ENCODE measurements around the gene MEAF6. TPM values are rescaled to one million over a fixed set of nuclear protein-coding genes. Genes with fewer than 3 reads are reported as not detected.
"Not testable (repeated sequence)": the region's sequence is repeated elsewhere in the genome, so short reads cannot be mapped to it uniquely, and the experiment has no call there.

Gene MEAF6
- total RNA-seq, 1 donor from 2014 or later = 102 TPM

DNA sequence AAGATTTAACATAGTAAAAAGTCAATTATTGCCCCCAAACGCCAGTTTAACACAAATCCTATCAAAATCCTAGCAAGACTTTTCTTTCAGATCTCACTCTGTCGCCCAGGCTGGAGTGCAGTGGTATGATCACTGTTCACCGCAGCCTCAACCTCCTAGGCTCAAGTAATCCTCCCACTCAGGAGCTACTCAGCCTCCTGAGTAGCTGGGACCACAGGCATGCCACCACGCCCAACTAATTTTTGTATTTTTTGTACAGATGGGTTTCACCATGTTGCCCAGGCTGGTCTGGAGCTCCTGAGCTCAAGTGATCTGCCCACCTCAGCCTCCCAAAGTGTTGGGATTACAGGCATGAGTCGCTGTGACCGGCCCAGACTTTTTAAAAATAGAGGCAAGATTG, 34.8 kb upstream of the MEAF6 start:
- DNase-seq (ENCODE audit: low spot score) = no peak
- Mint-ChIP-seq H3K27ac (peak overlapping the region; percentile 57), H3K4me1 (ENCODE audit: low read depth) (peaks cover 46% of the 10 kb centered on the region)

DNA sequence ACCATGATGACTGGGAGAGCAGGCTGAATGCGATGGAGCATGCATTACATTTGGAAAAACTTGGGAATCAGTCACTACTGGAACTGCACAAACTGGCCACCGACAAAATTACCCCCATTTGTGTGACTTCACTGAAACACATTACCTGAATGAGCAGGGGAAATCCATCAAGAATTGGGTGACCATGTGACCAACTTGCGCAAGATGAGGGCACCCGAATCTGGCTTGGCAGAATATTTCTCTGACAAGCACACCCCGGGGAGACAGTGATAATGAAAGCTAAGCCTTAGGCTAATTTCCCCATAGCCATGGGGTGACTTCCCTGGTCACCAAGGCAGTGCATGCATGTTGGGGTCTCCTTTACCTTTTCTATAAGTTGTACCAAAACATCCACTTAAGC, 30.5 kb upstream of the MEAF6 start:
- Mint-ChIP-seq H3K4me3 (no peak overlapping the region), H3K36me3 (ENCODE audit: low read depth) (peaks cover 38% of the 10 kb centered on the region), H3K27me3 (ENCODE audit: insufficient read depth) (no peaks in the 10 kb centered on the region), H3K27ac (no peak overlapping the region), H3K4me1 (ENCODE audit: low read depth) (peaks cover 14% of the 10 kb centered on the region), H3K9me3 (no peaks in the 10 kb centered on the region)
- intact Hi-C loops (cut with micrococcal nuclease) = no loop called here
- DNase-seq (ENCODE audit: low spot score) = no peak

More for the DNA sequence above, 34.8 kb upstream of the MEAF6 start:
- H3K27me3 Mint-ChIP-seq (ENCODE audit: insufficient read depth) = no peaks in the 10 kb centered on the region
- peaks cover 2% of the 10 kb centered on the region for H3K9me3 Mint-ChIP-seq
- peak overlapping the region; percentile 68 for H3K4me3 Mint-ChIP-seq
- peaks cover 52% of the 10 kb centered on the region for H3K36me3 Mint-ChIP-seq (ENCODE audit: low read depth)
- intact Hi-C loops (cut with micrococcal nuclease) = no loop called here

DNA sequence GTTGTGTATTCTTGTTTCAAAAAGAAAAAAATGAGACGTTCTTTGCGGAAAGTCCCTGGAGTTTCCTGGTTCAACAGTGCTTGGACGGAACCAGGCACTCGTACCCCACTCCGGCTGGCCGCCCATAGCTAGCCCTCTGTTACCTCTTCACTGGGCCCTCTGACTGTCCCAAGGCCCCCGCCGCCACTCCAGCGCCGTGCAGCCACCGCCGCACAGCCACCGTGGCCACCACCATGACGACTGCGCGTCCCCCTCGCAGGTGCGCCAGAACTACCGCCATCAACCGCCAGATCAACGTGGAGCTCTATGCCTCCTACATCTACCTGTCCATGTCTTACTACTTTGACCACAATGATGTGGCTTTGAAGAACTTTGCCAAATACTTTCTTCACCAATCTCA, 30.0 kb upstream of the MEAF6 start:
- intact Hi-C loops (cut with micrococcal nuclease) = no loop called here
- Mint-ChIP-seq H3K27ac (no peak overlapping the region), H3K9me3 (no peaks in the 10 kb centered on the region), H3K4me3 (no peak overlapping the region), H3K27me3 (ENCODE audit: insufficient read depth) (no peaks in the 10 kb centered on the region), H3K36me3 (ENCODE audit: low read depth) (peaks cover 34% of the 10 kb centered on the region), H3K4me1 (ENCODE audit: low read depth) (peaks cover 9% of the 10 kb centered on the region)
- DNase-seq (ENCODE audit: low spot score) = no peak

DNA sequence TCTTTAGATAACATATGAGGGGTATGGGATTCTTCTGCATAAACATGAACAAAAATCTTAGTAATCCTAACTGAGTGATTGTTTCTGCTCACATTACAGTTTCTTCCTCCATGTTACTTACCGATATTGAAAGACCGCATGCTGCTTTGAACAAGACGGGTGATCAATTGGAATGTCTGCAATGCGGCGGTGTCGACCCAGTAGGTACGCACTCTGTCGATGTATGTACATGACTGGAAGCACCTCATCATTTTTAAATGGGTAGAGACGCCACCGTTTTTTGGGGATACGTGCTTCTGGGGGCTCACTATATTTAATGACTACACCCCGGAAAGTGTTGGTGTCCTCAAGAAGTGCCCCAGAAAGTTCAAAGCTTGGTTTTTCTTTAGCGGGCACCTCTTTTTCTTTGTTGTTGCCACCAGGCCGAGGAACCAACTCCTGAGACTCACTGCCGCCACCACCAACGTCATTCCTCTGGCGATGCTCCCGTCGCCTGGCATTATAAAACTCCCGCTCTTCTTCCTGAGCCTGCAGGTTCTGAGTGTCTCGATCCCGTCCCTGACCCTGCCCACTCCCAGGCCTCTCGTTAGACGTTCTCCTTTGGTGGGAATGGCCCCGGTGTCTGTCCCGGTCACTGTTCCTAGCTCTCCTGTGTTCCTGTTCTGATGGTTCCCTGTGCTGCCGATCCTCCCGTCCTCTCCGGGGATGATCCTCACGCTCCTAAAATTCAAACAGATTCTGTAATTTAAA, 25.6 kb upstream of the MEAF6 start:
- DNase-seq (ENCODE audit: low spot score) = no peak
- H3K4me3 Mint-ChIP-seq = no peak overlapping the region
- H3K27me3 Mint-ChIP-seq (ENCODE audit: insufficient read depth) = no peaks in the 10 kb centered on the region
- intact Hi-C loops (cut with micrococcal nuclease) = no loop called here
- H3K9me3 Mint-ChIP-seq = no peaks in the 10 kb centered on the region
- H3K36me3 Mint-ChIP-seq (ENCODE audit: low read depth) = peaks cover 44% of the 10 kb centered on the region
- H3K4me1 Mint-ChIP-seq (ENCODE audit: low read depth) = peaks cover 8% of the 10 kb centered on the region
- no peak overlapping the region for H3K27ac Mint-ChIP-seq

DNA sequence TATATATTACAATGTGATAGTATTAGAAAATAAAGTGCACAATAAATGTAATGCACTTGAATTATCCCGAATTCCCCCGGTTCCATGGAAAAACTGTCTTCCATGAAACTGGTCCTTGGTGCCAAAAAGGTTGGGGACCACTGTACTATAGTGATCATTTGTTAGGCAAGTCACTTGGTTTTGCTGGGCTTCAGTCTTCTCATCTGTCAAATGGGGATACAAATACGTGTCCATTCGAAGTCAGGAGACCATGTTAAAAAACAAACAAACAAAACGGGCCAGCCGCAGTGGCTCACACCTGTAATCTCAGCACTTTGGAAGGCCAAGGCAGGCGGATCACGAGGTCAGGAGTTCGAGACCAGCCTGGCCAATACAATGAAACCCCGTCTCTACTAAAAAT, 24.6 kb upstream of the MEAF6 start:
- H3K27me3 Mint-ChIP-seq (ENCODE audit: insufficient read depth); H3K9me3 Mint-ChIP-seq; H3K4me3 Mint-ChIP-seq; H3K27ac Mint-ChIP-seq; intact Hi-C loops (cut with micrococcal nuclease); DNase-seq (ENCODE audit: low spot score): not testable (repeated sequence)
- Mint-ChIP-seq H3K36me3 (ENCODE audit: low read depth) (peaks cover 37% of the 10 kb centered on the region), H3K4me1 (ENCODE audit: low read depth) (peaks cover 14% of the 10 kb centered on the region)

DNA sequence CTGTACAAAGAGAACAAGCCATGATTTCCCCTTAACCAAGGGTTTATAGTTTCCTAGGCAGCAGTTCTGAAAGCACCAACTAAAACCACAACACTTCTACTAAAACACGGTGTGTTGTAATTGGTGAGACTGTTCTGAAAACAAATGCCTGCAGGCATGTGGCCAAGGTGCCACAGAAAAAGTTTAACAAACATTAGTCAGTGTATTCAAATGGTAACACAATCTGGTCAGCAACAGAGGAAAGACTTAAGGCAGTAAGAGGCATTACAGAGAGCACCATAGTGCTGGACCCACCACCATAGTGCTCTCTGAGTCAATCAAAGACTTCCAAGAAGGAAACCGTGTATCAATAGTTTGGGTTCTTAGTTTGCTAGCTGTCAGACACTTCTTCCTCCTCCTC, 22.8 kb upstream of the MEAF6 start:
- Mint-ChIP-seq H3K27me3 (ENCODE audit: insufficient read depth) (no peaks in the 10 kb centered on the region), H3K27ac (peak overlapping the region; percentile 7), H3K4me1 (ENCODE audit: low read depth) (peaks cover 14% of the 10 kb centered on the region), H3K9me3 (no peaks in the 10 kb centered on the region), H3K36me3 (ENCODE audit: low read depth) (peaks cover 37% of the 10 kb centered on the region), H3K4me3 (no peak overlapping the region)
- intact Hi-C loops (cut with micrococcal nuclease) = no loop called here
- no peak for DNase-seq (ENCODE audit: low spot score)

DNA sequence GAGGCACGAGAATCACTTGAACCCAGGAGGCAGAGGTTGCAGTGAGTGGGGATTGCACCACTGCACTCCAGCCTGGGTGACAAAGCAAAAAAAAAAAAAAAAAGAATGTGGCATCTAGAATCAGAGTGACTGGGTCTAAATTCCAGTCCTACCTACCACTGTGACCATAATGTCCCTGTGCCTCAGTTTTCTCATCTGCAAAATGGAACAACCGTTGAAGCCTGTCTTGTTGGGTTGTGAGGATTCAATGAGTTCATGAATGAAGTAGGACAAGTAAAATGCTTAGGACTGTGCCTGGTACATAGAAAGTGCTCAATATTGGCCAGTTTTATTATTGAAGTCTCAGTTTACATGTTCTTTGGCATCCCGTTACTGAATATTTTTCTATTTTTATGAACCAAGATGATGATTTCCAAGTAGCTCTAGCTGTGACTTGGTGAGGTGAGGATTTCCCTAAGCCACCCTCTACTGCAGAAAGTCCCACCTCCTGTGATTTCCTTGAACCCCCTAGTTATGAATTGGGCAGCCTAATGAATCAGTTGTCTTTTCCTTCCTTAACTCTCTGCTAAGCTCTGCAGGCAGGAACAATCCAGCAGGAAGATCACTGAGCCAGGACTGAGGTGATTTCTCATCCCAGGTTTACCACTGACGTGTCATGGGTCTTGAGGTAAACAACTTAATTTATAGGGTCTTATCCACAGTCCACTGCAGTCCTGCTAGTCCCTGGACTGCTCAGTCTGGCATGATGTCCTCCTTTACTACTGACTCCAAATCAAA, 18.9 kb upstream of the MEAF6 start:
- Mint-ChIP-seq H3K27ac (no peak overlapping the region), H3K36me3 (ENCODE audit: low read depth) (peaks cover 22% of the 10 kb centered on the region), H3K27me3 (ENCODE audit: insufficient read depth) (peaks cover 1% of the 10 kb centered on the region), H3K4me1 (ENCODE audit: low read depth) (peaks cover 14% of the 10 kb centered on the region), H3K9me3 (no peaks in the 10 kb centered on the region), H3K4me3 (no peak overlapping the region)
- intact Hi-C loops (cut with micrococcal nuclease) = no loop called here
- DNase-seq (ENCODE audit: low spot score) = no peak

DNA sequence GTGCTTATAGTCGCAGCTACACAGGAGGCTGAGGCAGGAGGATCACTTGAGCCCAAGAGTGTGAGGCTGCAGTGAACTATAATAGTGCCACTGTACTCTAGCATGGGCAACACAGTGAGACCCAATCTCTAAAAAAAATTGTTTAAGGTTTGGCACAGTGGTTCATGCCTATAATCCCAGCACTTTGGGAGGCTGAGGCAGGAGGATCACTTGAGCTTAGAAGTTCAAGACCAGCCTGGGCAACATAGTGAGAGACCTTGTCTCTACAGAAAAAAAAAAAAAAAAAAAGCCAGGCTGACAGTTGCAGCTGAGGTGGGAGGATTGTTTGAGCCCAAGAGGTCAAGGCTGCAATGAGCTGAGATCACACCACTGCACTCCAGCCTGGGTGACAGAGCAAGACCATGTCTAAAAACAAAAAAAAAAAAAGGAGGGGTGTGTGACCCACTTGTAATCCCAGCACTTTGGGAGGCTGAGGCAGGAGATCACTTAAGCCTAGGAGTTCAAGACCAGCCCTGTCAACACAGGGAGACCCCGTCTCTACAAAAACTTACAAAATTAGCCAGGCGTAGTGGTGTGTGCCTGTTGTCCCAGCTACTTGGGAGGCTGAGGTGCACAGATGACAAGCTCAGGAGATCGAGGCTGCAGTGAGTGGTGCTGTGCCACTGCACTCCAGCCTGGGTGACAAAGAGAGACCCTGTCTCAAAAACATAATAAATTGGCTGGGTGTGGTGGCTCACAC, 18.0 kb upstream of the MEAF6 start:
- DNase-seq (ENCODE audit: low spot score); H3K27ac Mint-ChIP-seq; intact Hi-C loops (cut with micrococcal nuclease); H3K9me3 Mint-ChIP-seq; H3K4me3 Mint-ChIP-seq; H3K27me3 Mint-ChIP-seq (ENCODE audit: insufficient read depth): not testable (repeated sequence)
- Mint-ChIP-seq H3K36me3 (ENCODE audit: low read depth) (peaks cover 18% of the 10 kb centered on the region), H3K4me1 (ENCODE audit: low read depth) (peaks cover 11% of the 10 kb centered on the region)

DNA sequence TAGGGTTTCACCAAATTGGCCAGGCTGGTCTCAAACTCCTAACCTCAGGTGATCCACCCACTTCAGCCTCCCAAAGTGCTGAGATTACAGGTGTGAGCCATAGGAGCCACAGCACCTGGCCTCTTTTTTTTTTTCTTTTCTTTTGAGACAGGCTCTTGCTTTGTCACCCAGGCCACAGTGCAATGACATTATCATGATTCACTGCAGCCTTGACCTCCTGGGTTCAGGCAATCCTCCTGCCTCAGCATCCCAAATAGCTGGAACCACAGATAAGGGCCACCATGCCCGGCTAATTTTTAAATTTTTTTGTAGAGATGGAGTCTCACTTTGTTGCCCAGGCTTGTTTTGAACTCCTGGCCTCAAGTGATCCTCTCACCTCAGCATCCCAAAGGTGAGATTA, 15.3 kb upstream of the MEAF6 start:
- H3K4me3 Mint-ChIP-seq; intact Hi-C loops (cut with micrococcal nuclease); H3K27me3 Mint-ChIP-seq (ENCODE audit: insufficient read depth); H3K9me3 Mint-ChIP-seq; DNase-seq (ENCODE audit: low spot score); H3K27ac Mint-ChIP-seq; H3K4me1 Mint-ChIP-seq (ENCODE audit: low read depth); H3K36me3 Mint-ChIP-seq (ENCODE audit: low read depth): not testable (repeated sequence)

DNA sequence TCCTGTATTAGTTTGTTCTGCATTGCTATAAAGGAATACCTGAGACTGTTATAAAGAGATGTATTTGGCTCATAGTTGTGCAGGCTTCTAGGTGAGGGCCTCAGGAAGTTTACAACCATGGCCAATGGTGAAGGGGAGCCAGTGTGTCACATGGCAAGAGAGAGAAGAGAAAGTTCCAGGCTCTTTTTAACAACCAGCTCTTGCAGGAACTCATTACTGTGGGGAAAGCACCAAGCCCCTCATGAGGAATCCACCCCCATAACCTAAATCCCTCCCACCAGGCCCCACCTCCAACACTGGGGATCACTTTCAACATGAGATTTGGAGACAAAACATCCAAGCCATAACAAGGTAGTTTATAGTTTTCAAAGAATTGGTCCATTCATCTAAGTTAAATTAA, 5.0 kb upstream of the MEAF6 start:
- Mint-ChIP-seq H3K27me3 (ENCODE audit: insufficient read depth) (no peaks in the 10 kb centered on the region), H3K4me1 (ENCODE audit: low read depth) (peaks cover 25% of the 10 kb centered on the region), H3K4me3 (peak overlapping the region; percentile 81), H3K9me3 (no peaks in the 10 kb centered on the region), H3K27ac (peak overlapping the region; percentile 47), H3K36me3 (ENCODE audit: low read depth) (peaks cover 2% of the 10 kb centered on the region)
- intact Hi-C loops (cut with micrococcal nuclease) = loop anchor here (10.0 kb wide), 1 partner anchor 285 kb away; the partner anchor contains the start of genes C1orf122 and YRDC
- DNase-seq (ENCODE audit: low spot score) = no peak

DNA sequence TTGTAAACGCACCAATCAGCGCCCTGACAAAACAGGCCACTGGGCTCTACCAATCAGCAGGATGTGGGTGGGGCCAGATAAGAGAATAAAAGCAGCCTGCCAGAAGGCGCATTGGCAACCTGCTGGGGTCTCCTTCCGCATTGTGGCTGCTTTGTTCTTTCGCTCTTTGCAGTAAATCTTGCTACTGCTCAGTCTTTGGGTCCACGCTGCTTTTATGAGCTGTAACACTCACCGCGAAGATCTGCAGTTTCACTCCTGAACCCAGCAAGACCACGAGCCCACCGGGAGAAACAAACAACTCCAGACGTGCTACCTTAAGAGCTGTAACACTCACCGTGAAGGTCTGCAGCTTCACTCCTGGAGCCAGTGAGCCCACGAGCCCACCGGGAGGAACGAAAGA, 4.4 kb upstream of the MEAF6 start:
- not testable (repeated sequence) for H3K9me3 Mint-ChIP-seq; H3K27me3 Mint-ChIP-seq (ENCODE audit: insufficient read depth); H3K36me3 Mint-ChIP-seq (ENCODE audit: low read depth)
- peak overlapping the region; percentile 47 for H3K27ac Mint-ChIP-seq
- intact Hi-C loops (cut with micrococcal nuclease) = loop anchor here (10.0 kb wide), 1 partner anchor 286 kb away; the partner anchor contains the start of genes C1orf122 and YRDC
- H3K4me3 Mint-ChIP-seq = peak overlapping the region; percentile 81
- peak; percentile 1 for DNase-seq (ENCODE audit: low spot score)
- H3K4me1 Mint-ChIP-seq (ENCODE audit: low read depth) = peaks cover 27% of the 10 kb centered on the region

DNA sequence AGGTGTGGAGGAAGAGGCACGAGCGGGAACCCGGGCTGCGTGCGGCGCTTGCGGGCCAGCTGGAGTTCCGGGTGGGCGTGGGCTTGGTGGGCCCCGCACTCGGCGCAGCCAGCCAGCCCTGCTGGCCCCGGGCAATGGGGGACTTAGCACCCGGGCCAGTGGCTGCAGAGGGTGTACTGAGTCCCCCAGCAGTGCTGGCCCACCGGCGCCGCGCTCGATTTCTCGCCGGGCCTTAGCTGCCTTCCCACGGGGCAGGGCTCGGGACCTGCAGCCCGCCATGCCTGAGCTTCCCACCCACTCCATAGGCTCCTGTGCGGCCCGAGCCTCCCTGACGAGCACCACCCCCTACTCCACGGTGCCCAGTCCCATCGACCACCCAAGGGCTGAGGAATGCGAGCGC, 3.7 kb upstream of the MEAF6 start:
- H3K27ac Mint-ChIP-seq; H3K4me3 Mint-ChIP-seq; H3K27me3 Mint-ChIP-seq (ENCODE audit: insufficient read depth); H3K9me3 Mint-ChIP-seq; H3K36me3 Mint-ChIP-seq (ENCODE audit: low read depth); DNase-seq (ENCODE audit: low spot score): not testable (repeated sequence)
- intact Hi-C loops (cut with micrococcal nuclease) = loop anchor here (10.0 kb wide), 1 partner anchor 287 kb away; the partner anchor contains the start of genes C1orf122 and YRDC
- peaks cover 34% of the 10 kb centered on the region for H3K4me1 Mint-ChIP-seq (ENCODE audit: low read depth)

DNA sequence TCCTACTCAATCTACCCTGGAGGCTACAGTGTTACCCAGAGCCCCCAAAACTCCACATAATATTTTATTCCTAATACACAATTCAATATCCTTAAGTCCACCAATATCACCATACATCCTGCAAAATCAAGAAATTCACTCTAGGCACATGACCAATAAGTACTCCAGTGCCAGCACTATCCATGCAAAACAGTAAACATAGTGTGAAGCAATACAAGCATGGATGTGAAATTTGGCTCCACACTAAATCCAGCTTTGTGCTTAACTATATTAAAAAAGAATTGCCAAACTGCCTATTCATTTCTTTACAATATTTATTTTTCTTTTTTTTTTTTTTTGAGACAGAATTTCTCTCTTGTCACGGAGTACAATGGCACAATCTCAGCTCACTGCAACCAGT, 3.0 kb upstream of the MEAF6 start:
- H3K9me3 Mint-ChIP-seq = no peaks in the 10 kb centered on the region
- H3K36me3 Mint-ChIP-seq (ENCODE audit: low read depth) = peaks cover 5% of the 10 kb centered on the region
- no peak for DNase-seq (ENCODE audit: low spot score)

More for the DNA sequence above, 3.0 kb upstream of the MEAF6 start:
- no peak overlapping the region for H3K4me3 Mint-ChIP-seq
- intact Hi-C loops (cut with micrococcal nuclease) = loop anchor here (10.0 kb wide), 1 partner anchor 287 kb away; the partner anchor contains the start of genes C1orf122 and YRDC
- H3K27me3 Mint-ChIP-seq (ENCODE audit: insufficient read depth) = no peaks in the 10 kb centered on the region
- H3K4me1 Mint-ChIP-seq (ENCODE audit: low read depth) = peaks cover 41% of the 10 kb centered on the region
- H3K27ac Mint-ChIP-seq = no peak overlapping the region
